HG03439 (cell line): ENCODE results near the gene ARID1B.

ENCODE experiments used
- ATAC-seq: cut with Tn5 transposase; IDR thresholded peaks from one replicate; pipeline ENCODE4 v1.9.1; 2021; ENCODE audit warnings: mild to moderate bottlenecking, moderate library complexity; ENCODE audit not compliant: unreplicated experiment

ARID1B gene

DNA sequence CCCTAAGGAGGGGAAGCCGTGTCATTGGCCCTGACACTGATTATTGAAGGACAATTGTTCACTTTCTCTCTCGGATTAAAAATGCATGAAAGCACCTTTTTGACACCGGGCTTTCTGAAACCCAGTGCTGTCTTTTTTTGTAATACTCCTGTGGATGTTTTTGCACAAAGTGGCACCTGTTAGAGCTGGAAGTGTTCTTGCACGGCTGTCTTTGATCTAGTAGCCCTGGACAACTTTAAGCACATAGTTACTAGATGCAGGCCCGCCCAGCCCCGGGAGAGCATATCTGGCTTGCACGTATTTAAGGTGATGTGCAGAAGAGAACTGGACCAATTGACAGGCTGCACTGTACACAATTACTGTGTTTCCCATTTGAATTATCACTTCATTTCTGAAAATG is 72.6 kb downstream of the ARID1B start:
- ATAC-seq = no peak

DNA sequence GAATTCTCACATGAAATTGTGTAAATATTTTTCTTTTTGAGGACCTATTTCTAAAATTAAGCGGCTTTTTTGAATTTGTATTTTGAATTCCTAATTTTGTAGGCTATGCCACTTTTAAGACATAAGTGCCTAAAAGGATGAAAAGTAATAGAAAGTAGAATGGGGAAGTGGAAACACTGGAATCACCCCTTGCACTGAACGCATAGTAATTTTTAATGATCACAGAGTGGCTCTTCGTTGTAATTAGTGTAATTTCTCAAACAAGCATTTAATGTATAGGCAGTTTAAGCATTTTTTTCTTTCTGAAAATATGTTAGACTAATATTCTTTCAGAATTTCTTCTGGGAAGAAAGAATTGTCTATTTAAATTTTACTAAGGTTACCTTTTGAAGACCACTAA is 73.2 kb downstream of the ARID1B start:
- no peak for ATAC-seq

DNA sequence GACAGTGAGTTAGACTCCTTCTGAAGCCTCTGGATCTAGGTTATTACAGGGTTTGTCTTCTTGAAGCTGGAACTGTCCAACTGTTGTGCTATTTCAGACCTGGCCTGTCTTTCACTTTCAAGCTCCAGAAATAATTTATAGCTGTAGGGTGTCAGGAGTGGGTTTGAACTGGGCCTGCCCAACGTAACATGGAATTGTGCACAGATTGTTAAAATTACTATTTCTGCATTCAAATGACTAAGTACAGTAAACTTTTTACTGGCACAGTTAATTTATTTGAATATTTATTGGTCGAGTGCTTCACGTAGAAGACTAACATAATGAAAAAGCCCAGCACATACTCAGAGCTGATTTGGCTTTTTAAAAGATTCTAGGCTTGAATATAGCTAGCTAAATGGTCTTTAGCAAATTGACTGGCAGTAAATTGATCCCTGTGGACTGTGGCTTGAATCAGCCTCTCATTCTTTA is 74.3 kb downstream of the ARID1B start:
- ATAC-seq = no peak

DNA sequence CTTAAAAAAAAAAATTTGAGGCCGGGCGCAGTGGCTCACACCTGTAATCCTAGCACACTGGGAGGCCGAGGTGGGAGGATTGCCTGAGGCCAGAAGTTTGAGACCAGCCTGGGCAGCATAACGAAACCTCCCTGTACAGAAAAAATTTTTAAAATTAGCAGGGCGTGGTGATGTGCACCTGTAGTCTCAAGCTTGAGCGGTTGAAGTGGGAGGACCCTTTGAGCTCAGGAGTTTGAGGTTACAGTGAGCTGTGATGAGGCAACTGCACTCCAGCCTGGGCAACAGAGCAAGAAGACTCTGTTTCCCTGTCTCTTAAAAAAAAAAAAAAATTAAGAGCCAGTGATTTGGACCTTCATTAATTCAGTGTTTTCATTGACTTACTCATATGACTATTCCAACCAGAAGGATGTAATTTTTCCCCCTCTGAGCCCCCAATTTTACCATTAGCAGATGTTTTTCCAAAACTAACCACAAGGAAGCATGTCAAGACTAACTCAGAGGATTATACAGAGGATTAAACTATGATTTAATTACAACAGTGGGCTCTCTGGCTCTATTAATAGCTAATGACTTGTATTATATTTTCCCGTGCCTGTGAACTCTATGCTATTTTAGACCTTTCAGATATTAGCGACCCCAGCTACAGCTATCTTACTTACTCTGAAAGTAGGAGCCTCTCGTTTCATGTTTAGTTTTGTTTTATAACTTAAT is 75.1 kb downstream of the ARID1B start:
- ATAC-seq = peak; percentile 43

DNA sequence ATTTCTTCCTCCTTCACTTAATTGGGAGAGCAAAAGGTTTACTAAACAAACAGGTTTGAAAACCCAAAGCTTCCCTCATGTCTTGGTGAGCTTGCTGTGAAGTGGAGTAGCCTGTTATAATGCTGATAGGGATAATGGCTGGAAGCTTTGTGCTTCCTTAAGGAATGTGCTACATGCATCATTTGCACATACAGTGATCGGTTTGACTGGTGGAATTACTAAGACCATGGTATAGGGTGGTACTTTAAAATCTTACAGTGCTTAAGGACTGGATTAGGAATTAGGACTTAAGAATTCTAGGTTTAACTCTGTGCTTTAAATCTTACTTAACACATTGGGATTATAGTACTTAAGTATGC is 75.7 kb downstream of the ARID1B start:
- ATAC-seq = no peak

DNA sequence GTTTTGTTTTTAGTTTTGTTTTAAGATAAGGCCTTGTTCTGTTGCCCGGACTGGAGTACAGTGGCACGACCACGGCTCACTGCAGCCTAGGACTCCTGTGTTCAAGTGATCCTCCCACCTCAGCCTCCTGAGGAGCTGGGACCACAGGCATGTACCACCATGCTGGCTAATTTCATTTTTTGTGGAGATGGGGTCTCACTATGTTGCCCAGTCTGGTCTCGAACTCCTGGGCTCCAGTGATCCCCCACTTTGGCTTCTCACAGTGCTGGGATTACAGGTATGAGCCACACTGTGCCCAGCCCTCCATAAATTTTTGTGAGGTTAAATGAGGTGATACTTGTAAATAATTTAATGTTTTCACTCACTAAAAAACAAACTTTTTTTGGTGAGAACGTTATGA is 76.6 kb downstream of the ARID1B start:
- ATAC-seq = no peak

GRCh38 chr6:156854466-156855161 is 77.4 kb downstream of the ARID1B start:
- ATAC-seq = no peak

DNA sequence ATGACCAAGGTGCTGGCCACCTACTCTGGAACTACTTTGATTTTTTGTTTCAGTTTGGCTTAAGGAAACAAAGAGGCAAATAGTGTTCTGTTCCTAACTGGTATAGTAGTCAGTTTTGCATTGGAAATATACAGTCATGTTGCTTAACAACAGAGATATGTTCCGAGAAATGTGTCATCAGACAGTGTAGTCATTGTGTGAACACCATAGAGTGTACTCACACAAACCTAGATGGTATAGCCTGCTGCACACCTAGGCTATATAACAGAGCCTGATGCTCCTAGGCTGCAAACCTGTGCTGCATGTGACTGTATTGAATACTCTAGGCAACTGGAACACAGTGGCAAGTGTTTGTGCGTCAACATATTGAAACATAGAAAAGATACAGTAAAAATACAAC is 80.4 kb downstream of the ARID1B start:
- no peak for ATAC-seq

- no peak for ATAC-seq
These were observed 82.5 kb downstream of the ARID1B start for GRCh38 chr6:156859686-156860085.

- ATAC-seq = no peak
These were observed 85.5 kb downstream of the ARID1B start for GRCh38 chr6:156862711-156863110.

GRCh38 chr6:156863504-156863903 is 86.3 kb downstream of the ARID1B start:
- ATAC-seq = no peak

- no peak for ATAC-seq
These were observed 87.4 kb downstream of the ARID1B start for GRCh38 chr6:156864557-156864956.

GRCh38 chr6:156865019-156865629 is 87.9 kb downstream of the ARID1B start:
- ATAC-seq = no peak

GRCh38 chr6:156866220-156867015 is 89.2 kb downstream of the ARID1B start:
- peak; percentile 64 for ATAC-seq

DNA sequence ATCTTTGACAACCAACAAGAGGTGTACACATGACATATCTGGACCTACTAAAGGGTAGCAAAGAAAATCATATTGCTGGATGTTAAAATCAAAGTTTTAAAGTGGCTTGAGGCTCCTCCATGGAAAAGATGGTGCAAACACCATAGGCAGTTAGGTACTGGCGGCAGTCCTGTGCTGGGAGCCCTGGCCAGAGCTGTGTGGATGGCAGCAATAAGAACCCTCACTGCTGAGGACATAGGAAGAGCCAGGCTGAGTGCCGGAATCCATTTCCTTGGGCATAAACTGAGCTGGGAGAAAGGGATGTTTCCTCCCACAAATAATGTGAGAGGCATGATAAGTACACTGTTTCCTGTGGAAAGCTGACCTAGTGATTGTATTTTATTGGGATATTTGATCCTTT is 89.9 kb downstream of the ARID1B start:
- peak; percentile 7 for ATAC-seq

DNA sequence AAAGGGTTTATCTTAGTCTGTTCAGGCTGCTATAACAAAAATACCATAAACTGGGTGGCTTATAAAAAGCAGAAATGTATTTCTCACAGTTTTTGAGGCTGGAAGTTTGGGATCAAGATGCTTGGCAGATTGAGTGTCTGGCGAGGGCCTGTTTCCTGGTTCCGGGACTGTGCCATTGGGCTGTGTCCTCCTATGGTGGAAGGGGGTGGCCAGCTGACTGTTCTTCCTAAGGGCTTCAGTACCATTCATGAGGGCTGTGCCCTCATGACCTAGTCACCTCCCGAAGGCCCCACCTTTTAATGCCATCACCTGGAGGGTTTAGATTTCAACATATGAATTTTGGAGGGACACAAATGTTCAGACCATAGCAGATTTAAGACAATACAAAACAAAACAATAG is 91.2 kb downstream of the ARID1B start:
- no peak for ATAC-seq

- no peak for ATAC-seq
These were observed 92.8 kb downstream of the ARID1B start for GRCh38 chr6:156869980-156870398.

DNA sequence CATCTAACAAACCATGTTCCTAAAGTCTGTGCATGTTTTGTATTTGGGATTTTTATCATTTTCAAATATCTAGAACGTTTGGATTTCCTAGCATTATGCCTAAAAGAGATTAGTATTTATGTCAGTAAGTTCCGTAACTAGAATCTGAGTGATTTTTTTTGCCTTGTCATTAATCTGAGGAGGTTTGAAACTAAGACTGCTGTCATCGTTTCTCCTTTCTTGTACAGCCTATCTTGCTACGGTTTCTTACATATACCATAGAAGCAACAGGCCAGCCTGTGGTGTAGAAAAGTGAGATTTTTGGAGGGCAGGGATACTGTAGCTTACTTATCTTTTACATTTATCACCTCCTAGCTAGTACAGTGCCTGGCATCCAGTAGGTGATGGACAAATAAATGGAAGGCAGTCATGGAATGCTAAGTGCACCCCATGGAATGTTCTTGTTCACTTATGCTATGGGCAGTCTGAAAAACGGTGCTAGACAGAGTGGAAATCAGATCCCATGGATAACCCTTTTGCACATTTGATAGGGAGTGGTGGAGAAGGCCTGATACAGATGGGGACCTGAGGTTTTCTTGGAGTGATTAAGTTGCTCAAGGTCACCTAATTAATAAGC is 93.9 kb downstream of the ARID1B start:
- ATAC-seq = no peak

DNA sequence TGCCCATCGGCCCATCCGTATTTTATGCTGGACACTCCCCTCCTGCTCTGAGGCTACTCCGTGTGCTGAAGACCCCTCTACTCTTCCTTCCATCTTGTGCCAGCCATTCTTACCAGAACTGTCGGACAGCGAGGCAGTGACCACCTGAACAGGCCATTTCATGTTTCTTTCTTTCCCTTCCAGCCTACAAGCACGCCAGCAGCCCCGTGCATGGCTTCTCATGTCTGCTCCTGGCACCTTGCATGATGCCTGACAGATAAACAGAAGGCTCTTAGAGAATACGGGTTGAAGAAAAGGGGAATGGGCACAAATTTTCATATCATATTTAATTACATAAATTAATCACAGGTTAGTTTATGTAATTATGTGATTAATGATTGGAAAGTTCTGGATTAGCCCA is 95.7 kb downstream of the ARID1B start:
- ATAC-seq = no peak

- ATAC-seq = no peak
These were observed 96.6 kb downstream of the ARID1B start for GRCh38 chr6:156873654-156874380.
